H9 (cell line): ENCODE measurements around the gene TRIM54. TPM values are rescaled to one million over a fixed set of nuclear protein-coding genes. Genes with fewer than 3 reads are reported as not detected.

Experiments used
- DNase-seq: peaks from one replicate; pipeline ENCODE4 v3.0.0-alpha.2; 2017
- H2AFZ ChIP-seq: one replicate; pipeline ENCODE4 v1.6.1; 2013; ENCODE audit warnings: mild to moderate bottlenecking, low read length, control low read depth, moderate library complexity
- H2AK5ac ChIP-seq: 2 replicates; pipeline ENCODE4 v1.6.1; 2013; ENCODE audit warnings: low read length, control low read depth, mixed read lengths; ENCODE audit not compliant: insufficient read length
- H2BK120ac ChIP-seq: one replicate; pipeline ENCODE4 v1.6.1; 2013; ENCODE audit warnings: low read depth, mild to moderate bottlenecking, low read length, control low read depth, inconsistent platforms; ENCODE audit not compliant: poor library complexity, severe bottlenecking
- H2BK12ac ChIP-seq: 2 replicates; pipeline ENCODE4 v1.6.1; 2013; ENCODE audit warnings: low read length, control low read depth, mixed read lengths, low read depth; ENCODE audit not compliant: insufficient read length
- H2BK15ac ChIP-seq: 2 replicates; pipeline ENCODE4 v1.6.1; 2013; ENCODE audit warnings: low read depth, low read length, control low read depth
- H2BK20ac ChIP-seq: one replicate; pipeline ENCODE4 v1.6.1; 2013; ENCODE audit warnings: low read depth, mild to moderate bottlenecking, low read length, control low read depth, inconsistent platforms; ENCODE audit not compliant: poor library complexity, severe bottlenecking
- H2BK5ac ChIP-seq: 2 replicates; pipeline ENCODE4 v1.6.1; 2013; ENCODE audit warnings: low read length, control low read depth, mixed read lengths; ENCODE audit not compliant: insufficient read length
- H3K14ac ChIP-seq: 2 replicates; pipeline ENCODE4 v1.6.1; 2013; ENCODE audit warnings: low read length, control low read depth; ENCODE audit not compliant: insufficient read depth
- H3K18ac ChIP-seq: 2 replicates; pipeline ENCODE4 v1.6.1; 2013; ENCODE audit warnings: low read depth, mild to moderate bottlenecking, mixed read lengths, low read length, control low read depth; ENCODE audit not compliant: insufficient read length
- H3K23ac ChIP-seq: 2 replicates; pipeline ENCODE4 v1.6.1; 2013; ENCODE audit warnings: low read length, control low read depth, mixed read lengths, low read depth; ENCODE audit not compliant: insufficient read length
- H3K23me2 ChIP-seq: 2 replicates; pipeline ENCODE4 v1.6.1; 2013; ENCODE audit warnings: low read depth, mild to moderate bottlenecking, mixed read lengths, low read length, control low read depth; ENCODE audit not compliant: insufficient read length, poor library complexity, severe bottlenecking
- H3K27ac ChIP-seq: 2 replicates; pipeline ENCODE4 v1.5.1; 2013; ENCODE audit warnings: low read length, control low read depth, mixed read lengths, low read depth; ENCODE audit not compliant: insufficient read length
- H3K27me3 ChIP-seq: 2 replicates; pipeline ENCODE4 v1.6.1; 2013; ENCODE audit warnings: low read length, control low read depth, inconsistent platforms; ENCODE audit not compliant: insufficient read depth
- H3K4ac ChIP-seq: 2 replicates; pipeline ENCODE4 v1.6.1; 2013; ENCODE audit warnings: low read depth, mild to moderate bottlenecking, control low read depth, inconsistent platforms, low read length, moderate library complexity
- H3K4me1 ChIP-seq: 2 replicates; pipeline ENCODE4 v1.6.1; 2013; ENCODE audit warnings: low read length, control low read depth, inconsistent platforms; ENCODE audit not compliant: insufficient read depth
- H3K4me2 ChIP-seq: 2 replicates; pipeline ENCODE4 v1.6.1; 2013; ENCODE audit warnings: low read length, control low read depth, mixed read lengths; ENCODE audit not compliant: insufficient read length, insufficient read depth
- H3K56ac ChIP-seq: 2 replicates; pipeline ENCODE4 v1.6.1; 2013; ENCODE audit warnings: low read depth, mild to moderate bottlenecking, mixed read lengths, low read length, control low read depth; ENCODE audit not compliant: insufficient read length
- H3K79me1 ChIP-seq: 2 replicates; pipeline ENCODE4 v1.6.1; 2013; ENCODE audit warnings: low read depth, mild to moderate bottlenecking, moderate library complexity, low read length, control low read depth, inconsistent platforms; ENCODE audit not compliant: insufficient read depth, poor library complexity, severe bottlenecking
- H3K79me2 ChIP-seq: 2 replicates; pipeline ENCODE4 v1.6.1; 2013; ENCODE audit warnings: low read length, control low read depth, inconsistent platforms; ENCODE audit not compliant: insufficient read depth
- H3K9ac ChIP-seq: 2 replicates; pipeline ENCODE4 v1.6.1; 2013; ENCODE audit warnings: low read length, control low read depth, mixed read lengths; ENCODE audit not compliant: insufficient read length; ENCODE audit errors: extremely low read depth
- H3K9me3 ChIP-seq: one replicate; pipeline ENCODE4 v1.6.1; 2013; ENCODE audit warnings: low read depth, low read length, inconsistent platforms; ENCODE audit not compliant: control insufficient read depth
- H3T11ph ChIP-seq: one replicate; pipeline ENCODE4 v1.6.1; 2013; ENCODE audit warnings: mild to moderate bottlenecking, low read length, control low read depth, inconsistent platforms
- H4K20me1 ChIP-seq: one replicate; pipeline ENCODE4 v1.6.1; 2013; ENCODE audit not compliant: control insufficient read depth, insufficient read length, insufficient read depth
- H4K5ac ChIP-seq: 2 replicates; pipeline ENCODE4 v1.6.1; 2013; ENCODE audit warnings: low read depth, mild to moderate bottlenecking, mixed read lengths, low read length, control low read depth; ENCODE audit not compliant: insufficient read length
- H4K8ac ChIP-seq: replicated peaks from 2 replicates; pipeline ENCODE4 v1.6.1; 2013; ENCODE audit warnings: low read length, control low read depth, mixed read lengths, low read depth; ENCODE audit not compliant: insufficient read length
- H4K91ac ChIP-seq: 2 replicates; pipeline ENCODE4 v1.6.1; 2013; ENCODE audit warnings: low read depth, mild to moderate bottlenecking, moderate library complexity, mixed read lengths, low read length, control low read depth; ENCODE audit not compliant: insufficient read length
- H3K27ac Mint-ChIP-seq, 3 experiments: 2 replicates in 2 of 3; 3 replicates in 1 of 3; pipeline ENCODE4 v1.8.0; 2020 to 2021; ENCODE audit warnings: mixed read lengths in 3 of 3, mild to moderate bottlenecking in 1 of 3, moderate library complexity in 1 of 3
- H3K27me3 Mint-ChIP-seq: 2 replicates; pipeline ENCODE4 v1.8.0; 2021; ENCODE audit warnings: low read depth, mild to moderate bottlenecking, moderate library complexity, mixed read lengths
- H3K36me3 Mint-ChIP-seq, 3 experiments: 2 replicates in 2 of 3; 3 replicates in 1 of 3; pipeline ENCODE4 v1.8.0; 2020 to 2021; ENCODE audit warnings: low read depth in 3 of 3, mixed read lengths in 3 of 3; ENCODE audit not compliant: insufficient read depth in 1 of 3
- H3K4me1 Mint-ChIP-seq, 2 experiments: 2 replicates each; pipeline ENCODE4 v1.8.0; 2020; ENCODE audit warnings: mixed read lengths in 2 of 2
- H3K4me3 Mint-ChIP-seq, 2 experiments: 2 replicates in 1 of 2; 3 replicates in 1 of 2; pipeline ENCODE4 v1.8.0; 2020 to 2021; ENCODE audit warnings: mild to moderate bottlenecking in 2 of 2, mixed read lengths in 2 of 2, moderate library complexity in 1 of 2
- H3K9me3 Mint-ChIP-seq, 2 experiments: 2 replicates in 1 of 2; 3 replicates in 1 of 2; pipeline ENCODE4 v1.8.0; 2020; ENCODE audit warnings: mild to moderate bottlenecking in 2 of 2, mixed read lengths in 2 of 2, moderate library complexity in 1 of 2
- CTCF ChIP-seq: fragments of 200-600 bp; sonication (generic); conservative IDR thresholded peaks from 3 replicates; pipeline ENCODE4 v1.8.0; 2021; ENCODE audit warnings: antibody characterized with exemption, mild to moderate bottlenecking
- WGBS: extraction: QIAGEN DNeasy Blood & Tissue Kit; methylation state at CpG from one replicate; pipeline ENCODE4 v1.1.7; 2013; ENCODE audit warnings: missing lambda C conversion rate, low lambda C conversion rate, mixed read lengths; ENCODE audit not compliant: insufficient read length; ENCODE audit errors: extremely low coverage; 5-methylcytosine and 5-hydroxymethylcytosine counted together
- total RNA-seq: library from RNA; stranded (reverse); gene quantifications from 2 replicates; pipeline ENCODE4 v1.2.1, GENCODE V29; 2021

The TRIM54 gene
- total RNA-seq, 1 experiment from 2014 or later = 5.0 TPM

- Mint-ChIP-seq H3K4me1 (peaks cover 35 to 48% of the 10 kb centered on the region in 2 experiments), H3K4me3 (no peak overlapping the region), H3K9me3 (no peaks in the 10 kb centered on the region), H3K27ac (no peak overlapping the region), H3K36me3 (no peaks in the 10 kb centered on the region), H3K27me3 (peaks cover 54% of the 10 kb centered on the region)
- Histone ChIP-seq H3K56ac (no peak overlapping the region), H3K27ac (no peak overlapping the region), H4K5ac (no peak overlapping the region), H2BK5ac (no peak overlapping the region), H2BK120ac (no peak overlapping the region), H4K8ac (no peak overlapping the region), H2BK20ac (no peak overlapping the region), H3K79me2 (no peaks in the 10 kb centered on the region), H3K14ac (no peak overlapping the region), H3K9me3 (no peaks in the 10 kb centered on the region), H3K4me1 (peaks cover 10% of the 10 kb centered on the region; the same call in 1 of the 2 replicates), H4K91ac (no peak overlapping the region), H2AK5ac (no peak overlapping the region), H3K23me2 (peaks cover 6% of the 10 kb centered on the region), H3K18ac (no peak overlapping the region), H3T11ph (no peak overlapping the region), H3K27me3 (no peaks in the 10 kb centered on the region), H3K23ac (no peak overlapping the region), H3K9ac (no peak overlapping the region), H3K79me1 (no peaks in the 10 kb centered on the region), H2AFZ (no peak overlapping the region), H2BK15ac (no peak overlapping the region), H2BK12ac (no peak overlapping the region), H3K4ac (no peak overlapping the region), H3K4me2 (no peak overlapping the region), H4K20me1 (no peaks in the 10 kb centered on the region)
- DNase-seq = no peak
- no peak for TF ChIP-seq CTCF
- no CpG with 5 or more reads among the region's 1 CpG for WGBS
Measured at GRCh38 chr2:27278010-27278409, 4.2 kb upstream of the TRIM54 start.
